Glomerular endothelial cell (primary cell): ENCODE data around the gene THAP10. TPM values are rescaled to one million over a fixed set of nuclear protein-coding genes. Genes with fewer than 3 reads are reported as not detected.

Experiments
- DNase-seq: peaks from one replicate; pipeline ENCODE4 v3.0.0-alpha.2; 2011; ENCODE audit warnings: low read depth, low spot score; ENCODE audit errors: extremely low read depth
- total RNA-seq: library from RNA; depleted of rRNA; stranded (reverse); fragments of >200 nt; gene quantifications from 2 replicates; pipeline ENCODE4 v1.2.3, GENCODE V29; 2015

The THAP10 gene
- total RNA-seq, 1 donor from 2014 or later, result 4.4 TPM

GRCh38 chr15:70854666-70854976, 37.6 kb downstream of the THAP10 start:
- no peak for DNase-seq

- DNase-seq, result no peak
These were observed 38.1 kb downstream of the THAP10 start, which contains the start of gene LARP6 for GRCh38 chr15:70853973-70854665. Gene LARP6, minus strand, starts transcription at chr15:70854157. Its CDS starts 69 bp downstream, at chr15:70854088.

- DNase-seq, result no peak
These were observed 38.8 kb downstream of the THAP10 start for GRCh38 chr15:70853318-70853972.

- DNase-seq, result no peak
These were observed 39.5 kb downstream of the THAP10 start for GRCh38 chr15:70852501-70853317.

- DNase-seq, result no peak
These were observed 40.3 kb downstream of the THAP10 start for GRCh38 chr15:70851889-70852288.

- no peak for DNase-seq
These were observed 46.5 kb downstream of the THAP10 start for GRCh38 chr15:70845602-70846360.

- no peak for DNase-seq
These were observed 54.8 kb downstream of the THAP10 start for GRCh38 chr15:70837476-70837875.

GRCh38 chr15:70835841-70836240, 56.4 kb downstream of the THAP10 start:
- no peak for DNase-seq

- DNase-seq, result no peak
These were observed 56.8 kb downstream of the THAP10 start for GRCh38 chr15:70835415-70835814.

GRCh38 chr15:70834999-70835398, 57.2 kb downstream of the THAP10 start:
- DNase-seq, result no peak

- DNase-seq, result no peak
These were observed 58.1 kb downstream of the THAP10 start for GRCh38 chr15:70833861-70834765.

GRCh38 chr15:70833422-70833821, 58.8 kb downstream of the THAP10 start:
- DNase-seq, result no peak

GRCh38 chr15:70832176-70832575, 60.1 kb downstream of the THAP10 start:
- DNase-seq, result no peak

Other genes with a start within 250 kb of the THAP10 start
- 118 and 247 TPM in 2 replicates for gene UACA, start 128.9 kb downstream of the THAP10 start, total RNA-seq
- 18.4 and 48.9 TPM in 2 replicates for gene LARP6, start 38.3 kb downstream of the THAP10 start, total RNA-seq
- 4.5 and 6.7 TPM in 2 replicates for gene LRRC49, start 393 bp upstream of the THAP10 start, total RNA-seq
- gene THSD4, start 223.0 kb upstream of the THAP10 start, total RNA-seq, result 110 and 134 TPM in 2 replicates